GM23338 (cell line): ENCODE data around the gene OSBPL6. TPM values are rescaled to one million over a fixed set of nuclear protein-coding genes. Genes with fewer than 3 reads are reported as not detected.

Experiments
- ATAC-seq: fragments of 200-7000 bp; cut with Tn5 transposase; 3 replicates; pipeline ENCODE4 v1.9.1; 2020
- DNase-seq: peaks from one replicate; pipeline ENCODE4 v3.0.0-alpha.2; 2015; ENCODE audit warnings: low spot score
- H2AFZ ChIP-seq: fragments of 200-600 bp; sonication (generic); 2 replicates; pipeline ENCODE4 v1.8.0; 2016; ENCODE audit warnings: antibody characterized with exemption, mild to moderate bottlenecking, moderate library complexity
- H3F3A ChIP-seq: fragments of 200-600 bp; sonication (generic); replicated peaks from 2 replicates; pipeline ENCODE4 v1.8.0; 2017; ENCODE audit warnings: antibody characterized with exemption, mixed run types, low read depth
- H3K27ac ChIP-seq: fragments of 200-600 bp; sonication (generic); 2 replicates; pipeline ENCODE4 v1.6.1; 2016; ENCODE audit warnings: low read depth
- H3K27me3 ChIP-seq: fragments of 200-600 bp; sonication (generic); 2 replicates; pipeline ENCODE4 v1.8.0; 2016; ENCODE audit warnings: mild to moderate bottlenecking, mixed run types, moderate library complexity; ENCODE audit not compliant: insufficient read depth
- H3K36me3 ChIP-seq: fragments of 200-600 bp; sonication (generic); 2 replicates; pipeline ENCODE4 v1.8.0; 2016; ENCODE audit warnings: mild to moderate bottlenecking; ENCODE audit not compliant: insufficient read depth
- H3K4me1 ChIP-seq: fragments of 200-600 bp; sonication (generic); 2 replicates; pipeline ENCODE4 v1.8.0; 2016; ENCODE audit warnings: mild to moderate bottlenecking, moderate library complexity; ENCODE audit not compliant: insufficient read depth
- H3K4me2 ChIP-seq: fragments of 200-600 bp; sonication (generic); 2 replicates; pipeline ENCODE4 v1.7.1; 2017; ENCODE audit warnings: mixed run types
- H3K4me3 ChIP-seq: fragments of 200-600 bp; sonication (generic); 2 replicates; pipeline ENCODE4 v1.6.1; 2016; ENCODE audit warnings: mixed run types
- H3K79me2 ChIP-seq: fragments of 200-600 bp; sonication (generic); replicated peaks from 2 replicates; pipeline ENCODE4 v1.8.0; 2017; ENCODE audit warnings: mild to moderate bottlenecking; ENCODE audit not compliant: insufficient read depth
- H3K9me2 ChIP-seq: fragments of 200-600 bp; sonication (generic); 2 replicates; pipeline ENCODE4 v1.8.0; 2017; ENCODE audit not compliant: insufficient read depth
- H4K20me1 ChIP-seq: fragments of 200-600 bp; sonication (generic); replicated peaks from 2 replicates; pipeline ENCODE4 v1.8.0; 2017; ENCODE audit warnings: mild to moderate bottlenecking; ENCODE audit not compliant: insufficient read depth
- H3K27ac Mint-ChIP-seq: 2 replicates; pipeline ENCODE4 v1.8.0; 2020; ENCODE audit warnings: inconsistent platforms, mild to moderate bottlenecking, moderate library complexity, mixed read lengths
- H3K27me3 Mint-ChIP-seq: 3 replicates; pipeline ENCODE4 v1.8.0; 2022; ENCODE audit warnings: low read depth, mild to moderate bottlenecking, moderate library complexity, mixed read lengths, inconsistent platforms; ENCODE audit not compliant: insufficient read depth, poor library complexity
- H3K36me3 Mint-ChIP-seq: 3 replicates; pipeline ENCODE4 v1.8.0; 2021; ENCODE audit warnings: low read depth, mild to moderate bottlenecking, inconsistent platforms, moderate library complexity, mixed read lengths
- H3K4me1 Mint-ChIP-seq: 3 replicates; pipeline ENCODE4 v1.8.0; 2020; ENCODE audit warnings: mild to moderate bottlenecking, inconsistent platforms, mixed read lengths
- H3K4me3 Mint-ChIP-seq: 3 replicates; pipeline ENCODE4 v1.8.0; 2021; ENCODE audit warnings: moderate library complexity, mild to moderate bottlenecking, inconsistent platforms, mixed read lengths
- H3K9me3 Mint-ChIP-seq: 3 replicates; pipeline ENCODE4 v1.8.0; 2020; ENCODE audit warnings: moderate library complexity, mild to moderate bottlenecking, inconsistent platforms, mixed read lengths
- CREB1 ChIP-seq: fragments of 250-450 bp; sonication (Bioruptor Pico); IDR thresholded peaks from 2 replicates; pipeline ENCODE4 v1.5.0; 2020; ENCODE audit warnings: low read depth, mild to moderate bottlenecking, moderate library complexity
- EZH2 ChIP-seq: fragments of 200-600 bp; sonication (generic); IDR thresholded peaks from one replicate; pipeline ENCODE4 v1.8.0; 2017; ENCODE audit warnings: antibody characterized with exemption, mild to moderate bottlenecking, low read depth; ENCODE audit not compliant: unreplicated experiment
- EZH2phosphoT487 ChIP-seq: fragments of 200-600 bp; sonication (generic); IDR thresholded peaks from one replicate; pipeline ENCODE4 v1.8.1; 2018; ENCODE audit warnings: antibody characterized with exemption; ENCODE audit not compliant: unreplicated experiment
- JUNB ChIP-seq: IDR thresholded peaks from one replicate; pipeline ENCODE4 v1.6.1; 2016; ENCODE audit warnings: antibody characterized with exemption; ENCODE audit not compliant: unreplicated experiment
- POLR2AphosphoS5 ChIP-seq: IDR thresholded peaks from 2 replicates; pipeline ENCODE4 v1.6.1; 2016; ENCODE audit warnings: antibody characterized with exemption, low read depth
- STAT1 ChIP-seq: IDR thresholded peaks from one replicate; pipeline ENCODE4 v1.6.1; 2016; ENCODE audit warnings: antibody characterized with exemption; ENCODE audit not compliant: unreplicated experiment
- ZNF114 ChIP-seq: fragments of 250-450 bp; sonication (Bioruptor Pico); IDR thresholded peaks from 2 replicates; pipeline ENCODE4 v1.5.0; 2020; ENCODE audit warnings: mild to moderate bottlenecking, moderate library complexity
- polyA plus RNA-seq: library from polyadenylated mRNA; unstranded; fragments of >200 nt; fragmentation: Nextera tagmentation; extraction: Ambion mirVana; gene quantifications from 2 replicates; pipeline ENCODE4 v1.2.1, GENCODE V29; 2016
- total RNA-seq: library from RNA; depleted of rRNA; stranded (reverse); fragments of >200 nt; shearing (Covaris generic); gene quantifications from 2 replicates; pipeline ENCODE4 v1.2.3, GENCODE V29; 2014
- TF ChIP-seq, protein P1 (sequence below): fragments of 250-450 bp; sonication (Bioruptor Pico); IDR thresholded peaks from 2 replicates; pipeline ENCODE4 v1.5.0; 2020; ENCODE audit warnings: mild to moderate bottlenecking, moderate library complexity
- TF ChIP-seq, protein P2 (sequence below): IDR thresholded peaks from 2 replicates; pipeline ENCODE4 v1.6.1; 2016; ENCODE audit warnings: antibody characterized with exemption
- TF ChIP-seq, protein P3 (sequence below), 2 experiments: fragments of 200-600 bp in 1 of 2; sonication (generic) in 1 of 2; conservative IDR thresholded peaks; 2 replicates each; pipeline versions ENCODE4 v1.5.1 to v1.6.1; 2016 to 2017; ENCODE audit warnings: antibody characterized with exemption in 2 of 2, low read depth in 2 of 2, mild to moderate bottlenecking in 2 of 2, moderate library complexity in 1 of 2

Gene OSBPL6
- total and polyA plus RNA-seq, 2 experiments from 2014 or later, result 6.0 to 8.5 TPM

DNA sequence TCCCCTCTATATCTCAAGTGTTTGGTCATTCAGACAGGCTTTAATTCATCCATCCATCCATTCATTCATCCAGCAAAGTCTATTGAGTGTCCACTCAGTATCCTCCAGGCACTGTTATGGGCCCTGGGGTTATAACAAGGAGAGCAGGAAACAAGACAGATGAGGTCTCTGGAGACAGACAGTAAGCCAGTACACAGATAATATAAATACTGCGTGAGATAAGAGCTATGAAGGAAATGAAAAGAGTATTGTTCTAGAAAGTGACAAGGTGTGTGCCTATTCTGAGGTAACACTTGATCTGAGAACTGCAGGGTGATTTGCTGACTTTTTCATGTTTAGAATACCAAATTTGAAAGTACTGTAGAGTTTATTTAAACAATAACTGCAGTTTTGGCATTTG is 98.3 kb downstream of the OSBPL6 start (continued):
- TF ChIP-seq, protein P1, sequence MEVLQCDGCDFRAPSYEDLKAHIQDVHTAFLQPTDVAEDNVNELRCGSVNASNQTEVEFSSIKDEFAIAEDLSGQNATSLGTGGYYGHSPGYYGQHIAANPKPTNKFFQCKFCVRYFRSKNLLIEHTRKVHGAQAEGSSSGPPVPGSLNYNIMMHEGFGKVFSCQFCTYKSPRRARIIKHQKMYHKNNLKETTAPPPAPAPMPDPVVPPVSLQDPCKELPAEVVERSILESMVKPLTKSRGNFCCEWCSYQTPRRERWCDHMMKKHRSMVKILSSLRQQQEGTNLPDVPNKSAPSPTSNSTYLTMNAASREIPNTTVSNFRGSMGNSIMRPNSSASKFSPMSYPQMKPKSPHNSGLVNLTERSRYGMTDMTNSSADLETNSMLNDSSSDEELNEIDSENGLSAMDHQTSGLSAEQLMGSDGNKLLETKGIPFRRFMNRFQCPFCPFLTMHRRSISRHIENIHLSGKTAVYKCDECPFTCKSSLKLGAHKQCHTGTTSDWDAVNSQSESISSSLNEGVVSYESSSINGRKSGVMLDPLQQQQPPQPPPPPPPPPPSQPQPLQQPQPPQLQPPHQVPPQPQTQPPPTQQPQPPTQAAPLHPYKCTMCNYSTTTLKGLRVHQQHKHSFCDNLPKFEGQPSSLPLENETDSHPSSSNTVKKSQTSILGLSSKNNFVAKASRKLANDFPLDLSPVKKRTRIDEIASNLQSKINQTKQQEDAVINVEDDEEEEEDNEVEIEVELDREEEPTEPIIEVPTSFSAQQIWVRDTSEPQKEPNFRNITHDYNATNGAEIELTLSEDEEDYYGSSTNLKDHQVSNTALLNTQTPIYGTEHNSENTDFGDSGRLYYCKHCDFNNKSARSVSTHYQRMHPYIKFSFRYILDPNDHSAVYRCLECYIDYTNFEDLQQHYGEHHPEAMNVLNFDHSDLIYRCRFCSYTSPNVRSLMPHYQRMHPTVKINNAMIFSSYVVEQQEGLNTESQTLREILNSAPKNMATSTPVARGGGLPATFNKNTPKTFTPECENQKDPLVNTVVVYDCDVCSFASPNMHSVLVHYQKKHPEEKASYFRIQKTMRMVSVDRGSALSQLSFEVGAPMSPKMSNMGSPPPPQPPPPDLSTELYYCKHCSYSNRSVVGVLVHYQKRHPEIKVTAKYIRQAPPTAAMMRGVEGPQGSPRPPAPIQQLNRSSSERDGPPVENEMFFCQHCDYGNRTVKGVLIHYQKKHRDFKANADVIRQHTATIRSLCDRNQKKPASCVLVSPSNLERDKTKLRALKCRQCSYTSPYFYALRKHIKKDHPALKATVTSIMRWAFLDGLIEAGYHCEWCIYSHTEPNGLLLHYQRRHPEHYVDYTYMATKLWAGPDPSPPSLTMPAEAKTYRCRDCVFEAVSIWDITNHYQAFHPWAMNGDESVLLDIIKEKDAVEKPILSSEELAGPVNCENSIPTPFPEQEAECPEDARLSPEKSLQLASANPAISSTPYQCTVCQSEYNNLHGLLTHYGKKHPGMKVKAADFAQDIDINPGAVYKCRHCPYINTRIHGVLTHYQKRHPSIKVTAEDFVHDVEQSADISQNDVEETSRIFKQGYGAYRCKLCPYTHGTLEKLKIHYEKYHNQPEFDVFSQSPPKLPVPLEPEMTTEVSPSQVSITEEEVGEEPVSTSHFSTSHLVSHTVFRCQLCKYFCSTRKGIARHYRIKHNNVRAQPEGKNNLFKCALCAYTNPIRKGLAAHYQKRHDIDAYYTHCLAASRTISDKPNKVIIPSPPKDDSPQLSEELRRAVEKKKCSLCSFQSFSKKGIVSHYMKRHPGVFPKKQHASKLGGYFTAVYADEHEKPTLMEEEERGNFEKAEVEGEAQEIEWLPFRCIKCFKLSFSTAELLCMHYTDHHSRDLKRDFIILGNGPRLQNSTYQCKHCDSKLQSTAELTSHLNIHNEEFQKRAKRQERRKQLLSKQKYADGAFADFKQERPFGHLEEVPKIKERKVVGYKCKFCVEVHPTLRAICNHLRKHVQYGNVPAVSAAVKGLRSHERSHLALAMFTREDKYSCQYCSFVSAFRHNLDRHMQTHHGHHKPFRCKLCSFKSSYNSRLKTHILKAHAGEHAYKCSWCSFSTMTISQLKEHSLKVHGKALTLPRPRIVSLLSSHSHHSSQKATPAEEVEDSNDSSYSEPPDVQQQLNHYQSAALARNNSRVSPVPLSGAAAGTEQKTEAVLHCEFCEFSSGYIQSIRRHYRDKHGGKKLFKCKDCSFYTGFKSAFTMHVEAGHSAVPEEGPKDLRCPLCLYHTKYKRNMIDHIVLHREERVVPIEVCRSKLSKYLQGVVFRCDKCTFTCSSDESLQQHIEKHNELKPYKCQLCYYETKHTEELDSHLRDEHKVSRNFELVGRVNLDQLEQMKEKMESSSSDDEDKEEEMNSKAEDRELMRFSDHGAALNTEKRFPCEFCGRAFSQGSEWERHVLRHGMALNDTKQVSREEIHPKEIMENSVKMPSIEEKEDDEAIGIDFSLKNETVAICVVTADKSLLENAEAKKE (CRISPR knock-in tag), result no peak
- no peak for TF ChIP-seq CREB1 (CRISPR knock-in tag)
- TF ChIP-seq, protein P2, sequence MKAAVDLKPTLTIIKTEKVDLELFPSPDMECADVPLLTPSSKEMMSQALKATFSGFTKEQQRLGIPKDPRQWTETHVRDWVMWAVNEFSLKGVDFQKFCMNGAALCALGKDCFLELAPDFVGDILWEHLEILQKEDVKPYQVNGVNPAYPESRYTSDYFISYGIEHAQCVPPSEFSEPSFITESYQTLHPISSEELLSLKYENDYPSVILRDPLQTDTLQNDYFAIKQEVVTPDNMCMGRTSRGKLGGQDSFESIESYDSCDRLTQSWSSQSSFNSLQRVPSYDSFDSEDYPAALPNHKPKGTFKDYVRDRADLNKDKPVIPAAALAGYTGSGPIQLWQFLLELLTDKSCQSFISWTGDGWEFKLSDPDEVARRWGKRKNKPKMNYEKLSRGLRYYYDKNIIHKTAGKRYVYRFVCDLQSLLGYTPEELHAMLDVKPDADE, result no peak
- no peak for TF ChIP-seq STAT1
- no peak for TF ChIP-seq EZH2phosphoT487
- TF ChIP-seq JUNB, result no peak

DNA sequence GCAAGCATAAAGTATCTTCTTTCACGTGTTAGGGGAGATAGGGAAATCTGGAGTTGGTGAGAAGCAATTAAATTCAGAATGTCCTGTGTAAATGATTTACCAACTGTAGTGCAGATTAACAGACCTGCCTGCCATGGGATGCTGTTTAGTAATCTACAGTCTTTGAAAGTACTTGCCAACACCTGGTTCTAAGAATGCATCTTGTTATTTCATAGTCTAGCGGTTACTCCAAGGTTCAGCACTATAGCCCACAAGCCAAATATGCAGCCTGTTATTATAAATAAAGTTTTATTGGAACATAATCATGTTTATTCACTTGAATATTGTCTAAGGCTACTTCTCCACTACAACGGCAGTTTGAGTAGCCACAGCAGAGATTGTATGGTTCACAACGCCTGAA is 100.8 kb downstream of the OSBPL6 start:
- no peaks in the 10 kb centered on the region for H4K20me1 ChIP-seq
- no peaks in the 10 kb centered on the region for H3K27me3 ChIP-seq
- no peak overlapping the region for H3K4me3 ChIP-seq
- H3F3A ChIP-seq, result no peaks in the 10 kb centered on the region
- Mint-ChIP-seq H3K4me3 (no peak overlapping the region), H3K27me3 (no peaks in the 10 kb centered on the region), H3K36me3 (peaks cover 12% of the 10 kb centered on the region; the same call in 2 of the 3 replicates), H3K27ac (no peak overlapping the region), H3K9me3 (peaks cover 4% of the 10 kb centered on the region; the same call in 2 of the 3 replicates), H3K4me1 (peaks cover 3% of the 10 kb centered on the region; the same call in 1 of the 3 replicates)
- H3K36me3 ChIP-seq, result no peaks in the 10 kb centered on the region; the same call in 1 of the 2 replicates
- H3K27ac ChIP-seq, result no peak overlapping the region
- H2AFZ ChIP-seq, result no peak overlapping the region
- no peak for ATAC-seq
- H3K4me2 ChIP-seq, result no peak overlapping the region
- no peaks in the 10 kb centered on the region for H3K4me1 ChIP-seq
- no peaks in the 10 kb centered on the region for H3K9me2 ChIP-seq
- DNase-seq, result no peak
- no peaks in the 10 kb centered on the region for H3K79me2 ChIP-seq
- TF ChIP-seq EZH2 (no peak), ZNF114 (no peak), POLR2AphosphoS5 (no peak)
- TF ChIP-seq, protein P3, sequence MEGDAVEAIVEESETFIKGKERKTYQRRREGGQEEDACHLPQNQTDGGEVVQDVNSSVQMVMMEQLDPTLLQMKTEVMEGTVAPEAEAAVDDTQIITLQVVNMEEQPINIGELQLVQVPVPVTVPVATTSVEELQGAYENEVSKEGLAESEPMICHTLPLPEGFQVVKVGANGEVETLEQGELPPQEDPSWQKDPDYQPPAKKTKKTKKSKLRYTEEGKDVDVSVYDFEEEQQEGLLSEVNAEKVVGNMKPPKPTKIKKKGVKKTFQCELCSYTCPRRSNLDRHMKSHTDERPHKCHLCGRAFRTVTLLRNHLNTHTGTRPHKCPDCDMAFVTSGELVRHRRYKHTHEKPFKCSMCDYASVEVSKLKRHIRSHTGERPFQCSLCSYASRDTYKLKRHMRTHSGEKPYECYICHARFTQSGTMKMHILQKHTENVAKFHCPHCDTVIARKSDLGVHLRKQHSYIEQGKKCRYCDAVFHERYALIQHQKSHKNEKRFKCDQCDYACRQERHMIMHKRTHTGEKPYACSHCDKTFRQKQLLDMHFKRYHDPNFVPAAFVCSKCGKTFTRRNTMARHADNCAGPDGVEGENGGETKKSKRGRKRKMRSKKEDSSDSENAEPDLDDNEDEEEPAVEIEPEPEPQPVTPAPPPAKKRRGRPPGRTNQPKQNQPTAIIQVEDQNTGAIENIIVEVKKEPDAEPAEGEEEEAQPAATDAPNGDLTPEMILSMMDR (conservative IDR thresholded peaks at IDR 0.05; ENCODE audit: low read depth in 2 of 2), result no peak
